EH (cell line): Measurements from ENCODE around the gene TFRC.
"Not testable (repeated sequence)": the region's sequence is repeated elsewhere in the genome, so short reads cannot be mapped to it uniquely, and the experiment has no call there.

ENCODE experiments used
- DNase-seq: peaks from one replicate; pipeline ENCODE4 v3.0.0-alpha.2; 2015; ENCODE audit warnings: low read depth

TFRC gene

DNA sequence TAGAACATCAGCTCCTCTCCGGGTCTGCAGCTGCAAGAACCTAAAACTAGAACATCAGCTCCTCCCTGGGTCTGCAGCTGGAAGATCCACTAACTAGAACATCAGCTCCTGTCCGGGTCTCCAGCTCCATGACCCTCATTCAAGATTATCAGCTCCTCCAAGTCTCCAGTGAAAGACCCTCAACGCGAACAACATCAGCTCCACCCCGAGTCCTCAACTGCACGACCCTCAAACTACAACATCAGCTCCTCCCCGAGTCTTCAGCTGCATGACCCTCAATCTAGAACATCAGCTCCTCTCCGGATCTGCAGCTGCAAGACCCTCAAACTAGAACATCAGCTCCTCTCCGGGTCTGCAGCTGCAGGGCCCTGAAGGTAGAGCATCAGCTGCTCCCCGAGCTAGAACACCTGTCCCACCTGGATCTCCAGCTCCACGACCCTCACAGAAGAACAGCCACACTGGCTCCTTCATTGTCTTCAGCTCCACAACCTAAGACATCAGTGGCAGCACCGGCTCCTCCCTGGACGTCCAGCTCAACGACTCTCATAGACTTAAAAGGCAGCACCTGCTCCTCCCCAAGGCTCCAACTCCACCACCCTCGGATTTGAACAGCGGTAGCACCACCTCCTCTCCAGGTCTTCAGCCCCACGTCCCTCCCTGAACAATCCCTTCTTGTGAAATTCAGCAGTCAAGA is 77.4 kb downstream of the TFRC start:
- DNase-seq: not testable (repeated sequence)

- no peak for DNase-seq
Measured at GRCh38 chr3:196003611-196004010, 78.3 kb downstream of the TFRC start.

- not testable (repeated sequence) for DNase-seq
Measured at GRCh38 chr3:196002721-196003120, 79.2 kb downstream of the TFRC start.

GRCh38 chr3:196001240-196001639 is 80.7 kb downstream of the TFRC start:
- DNase-seq: not testable (repeated sequence)

DNA sequence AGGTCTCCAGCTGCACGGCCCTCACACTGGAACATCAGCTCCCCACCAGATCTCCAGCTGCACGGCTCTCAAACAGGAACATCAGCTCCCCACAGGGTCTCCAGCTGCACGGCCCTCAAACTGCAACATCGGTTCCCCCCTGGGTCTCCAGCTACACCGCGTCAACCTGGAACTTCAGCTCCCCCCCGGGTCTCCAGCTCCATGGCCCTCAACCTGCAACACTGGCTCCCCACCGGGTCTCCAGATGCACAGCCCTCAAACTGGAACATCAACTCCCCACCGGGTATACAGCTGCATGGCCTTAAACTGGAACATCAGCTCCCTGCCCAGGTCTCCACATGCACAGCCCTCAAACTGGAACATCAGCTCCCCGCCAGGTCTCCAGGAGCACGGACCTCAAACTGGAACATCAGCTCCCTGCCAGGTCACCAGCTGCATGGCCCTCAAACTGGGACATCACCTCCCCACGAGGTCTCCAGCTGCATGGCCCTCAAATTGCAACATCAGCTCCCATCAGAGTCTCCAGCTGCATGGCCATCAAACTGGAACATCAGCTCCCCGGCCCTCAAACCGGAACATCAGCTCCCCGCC is 81.4 kb downstream of the TFRC start:
- DNase-seq: not testable (repeated sequence)

DNA sequence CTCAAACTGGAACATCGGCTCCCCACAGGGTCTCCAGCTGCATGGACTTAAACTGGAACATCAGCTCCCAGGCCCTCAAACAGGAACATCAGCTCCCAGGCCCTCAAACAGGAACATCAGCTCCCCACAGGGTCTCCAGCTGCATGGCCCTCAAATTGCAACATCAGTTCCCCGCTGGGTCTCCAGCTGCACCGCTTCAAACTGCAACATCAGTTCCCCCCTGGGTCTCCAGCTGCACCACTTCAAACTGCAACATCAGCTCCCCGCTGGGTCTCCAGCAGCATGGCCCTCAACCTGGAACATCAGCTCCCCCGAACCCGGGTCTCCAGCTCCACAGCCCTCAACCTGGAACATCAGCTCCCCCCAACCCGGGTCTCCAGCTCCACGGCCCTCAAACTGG is 82.0 kb downstream of the TFRC start:
- DNase-seq: no peak
